Suprapubic skin (tissue), 3 donors: ENCODE results near the gene DSCAML1.

Source experiments
- CTCF ChIP-seq, 2 donors: fragments of 200-600 bp in 1 of 2; fragments of 450-650 bp in 1 of 2; sonication (generic) in 1 of 2; IDR thresholded peaks; one replicate each; pipeline ENCODE4 v1.5.1; 2016 to 2019; ENCODE audit warnings: antibody characterized with exemption in 2 of 2, mild to moderate bottlenecking in 1 of 2, moderate library complexity in 1 of 2
- POLR2A ChIP-seq, 2 donors: fragments of 450-650 bp; IDR thresholded peaks; one replicate each; pipeline ENCODE4 v1.6.1; 2017; ENCODE audit warnings: antibody characterized with exemption in 2 of 2, mild to moderate bottlenecking in 2 of 2, moderate library complexity in 2 of 2

GRCh38 chr11:117735350-117735977, 61.6 kb downstream of the DSCAML1 start:
- no peak for TF ChIP-seq POLR2A (IDR thresholded peaks at IDR 0.05)
- no peak for TF ChIP-seq CTCF (IDR thresholded peaks at IDR 0.05)
